ENCODE data around the gene HNF1B. TPM values are rescaled to one million over a fixed set of nuclear protein-coding genes. Genes with fewer than 3 reads are reported as not detected.
A peak's percentile ranks its signal among the peaks of the same experiment; 100 is the strongest.

HNF1B gene
- polyA plus RNA-seq, 1 experiment: not detected

DNA sequence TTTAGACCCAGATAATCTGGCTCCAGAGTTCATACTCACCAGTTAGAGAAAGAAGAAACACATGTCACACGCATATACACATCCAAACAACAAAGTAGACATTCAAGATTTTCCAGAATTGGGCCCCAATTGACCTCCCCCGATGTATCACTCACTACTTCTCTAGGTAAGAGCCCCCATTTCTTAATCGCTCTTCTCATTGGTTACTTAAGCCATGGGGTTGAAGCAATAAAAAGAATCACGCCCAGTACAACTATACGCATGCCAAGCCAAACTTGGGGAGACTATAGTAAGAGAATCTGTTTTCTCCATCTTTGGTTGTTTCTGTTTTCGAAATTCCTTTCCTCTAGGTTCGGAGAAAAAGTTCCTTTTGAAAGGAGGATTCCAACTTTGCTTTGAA is 102.2 kb downstream of the HNF1B start:
- no peak for TF ChIP-seq CTCF (IDR thresholded peaks at IDR 0.05; ENCODE audit: low read depth, low read length)
- Histone ChIP-seq H3K4me3 (ENCODE audit: low read depth, low read length) (peak overlapping the region; percentile 94), H3K9me3 (ENCODE audit: control insufficient read depth, insufficient read depth, low read length) (no peaks in the 10 kb centered on the region), H3K27ac (ENCODE audit: low read depth, low read length) (peak overlapping the region; percentile 58), H3K27me3 (ENCODE audit: control insufficient read depth, insufficient read depth, low read length) (no peaks in the 10 kb centered on the region)
- ChIA-PET CTCF (interaction anchor here (0.7 to 1.7 kb wide), 3 partner anchors 127 to 174 kb away, joined by 3 to 14 read pairs (median 3); no protein-coding TSS in a partner anchor), POLR2A (no interaction called here)
- DNase-seq (ENCODE audit: low read depth, low spot score): no peak

GRCh38 chr17:37640015-37640414 is 104.8 kb downstream of the HNF1B start:
- Histone ChIP-seq H3K27me3 (ENCODE audit: control insufficient read depth, insufficient read depth, low read length) (no peaks in the 10 kb centered on the region), H3K27ac (ENCODE audit: low read depth, low read length) (no peak overlapping the region), H3K9me3 (ENCODE audit: control insufficient read depth, insufficient read depth, low read length) (no peaks in the 10 kb centered on the region), H3K4me3 (ENCODE audit: low read depth, low read length) (no peak overlapping the region)
- POLR2A ChIA-PET: no interaction called here
- no peak for DNase-seq (ENCODE audit: low read depth, low spot score)
- TF ChIP-seq CTCF (IDR thresholded peaks at IDR 0.05; ENCODE audit: low read depth, low read length): no peak
- CTCF ChIA-PET: interaction anchor here (0.7 kb wide), 1 partner anchor 67 kb away, joined by 3 read pairs; no protein-coding TSS in a partner anchor

GRCh38 chr17:37637956-37638355 is 106.9 kb downstream of the HNF1B start:
- no peak for DNase-seq (ENCODE audit: low read depth, low spot score)
- H3K27ac ChIP-seq (ENCODE audit: low read depth, low read length): no peak overlapping the region
- TF ChIP-seq CTCF (IDR thresholded peaks at IDR 0.05; ENCODE audit: low read depth, low read length): no peak
- no peaks in the 10 kb centered on the region for H3K27me3 ChIP-seq (ENCODE audit: control insufficient read depth, insufficient read depth, low read length)
- no peaks in the 10 kb centered on the region for H3K9me3 ChIP-seq (ENCODE audit: control insufficient read depth, insufficient read depth, low read length)
- no peak overlapping the region for H3K4me3 ChIP-seq (ENCODE audit: low read depth, low read length)
- CTCF ChIA-PET: interaction anchor here (1.8 kb wide), 1 partner anchor 178 kb away, joined by 7 read pairs; no protein-coding TSS in a partner anchor
- POLR2A ChIA-PET: no interaction called here

Other genes starting within 250 kb of the HNF1B start
- gene SYNRG, start 135.6 kb downstream of the HNF1B start, polyA plus RNA-seq (2011; rRNA removed): 24.9 and 26.2 TPM in 2 replicates
- 24.2 and 31.8 TPM in 2 replicates for gene DDX52, start 101.6 kb downstream of the HNF1B start, polyA plus RNA-seq (2011; rRNA removed)
- not detected in 2 replicates for gene TBC1D3K, start 179.4 kb upstream of the HNF1B start, polyA plus RNA-seq (2011; rRNA removed)
- 3.6 and 4.8 TPM in 2 replicates for gene TBC1D3L, start 244.0 kb upstream of the HNF1B start, polyA plus RNA-seq (2011; rRNA removed)

Measured in AG04450 (cell line).